Stimulated activated memory B cell treated with anti-CD40 and anti-IgM and Interleukin-4, amounts not matched to agents 10 μg/mL and 1 μg/mL and 100 μg/mL, for 72 hours (primary cell): ENCODE data around the gene POLA1.

ENCODE experiments used
- ATAC-seq: fragments of 150-1000 bp; cut with Tn5 transposase; 2 replicates; pipeline ENCODE4 v1.10.0; 2021
- H3K27ac Mint-ChIP-seq: one replicate; pipeline ENCODE4 v1.8.0; 2022; ENCODE audit warnings: mild to moderate bottlenecking, mixed read lengths
- H3K27me3 Mint-ChIP-seq: one replicate; pipeline ENCODE4 v1.8.0; 2022; ENCODE audit warnings: mixed read lengths
- H3K36me3 Mint-ChIP-seq: one replicate; pipeline ENCODE4 v1.8.0; 2022; ENCODE audit warnings: mixed read lengths
- H3K4me1 Mint-ChIP-seq: one replicate; pipeline ENCODE4 v1.8.0; 2022; ENCODE audit warnings: mixed read lengths
- H3K4me3 Mint-ChIP-seq: one replicate; pipeline ENCODE4 v1.8.0; 2022; ENCODE audit warnings: mild to moderate bottlenecking, moderate library complexity, mixed read lengths
- H3K9me3 Mint-ChIP-seq: one replicate; pipeline ENCODE4 v1.8.0; 2022; ENCODE audit warnings: mixed read lengths

Gene POLA1

GRCh38 chrX:24928114-24928513, 234.4 kb downstream of the POLA1 start:
- no peak overlapping the region for H3K27ac Mint-ChIP-seq
- no peaks in the 10 kb centered on the region for H3K27me3 Mint-ChIP-seq
- H3K4me3 Mint-ChIP-seq: no peak overlapping the region
- H3K9me3 Mint-ChIP-seq: no peaks in the 10 kb centered on the region
- ATAC-seq: no peak
- peaks cover 21% of the 10 kb centered on the region for H3K36me3 Mint-ChIP-seq
- no peaks in the 10 kb centered on the region for H3K4me1 Mint-ChIP-seq

GRCh38 chrX:24934279-24934678, 240.6 kb downstream of the POLA1 start:
- Mint-ChIP-seq H3K27me3 (no peaks in the 10 kb centered on the region), H3K36me3 (peaks cover 11% of the 10 kb centered on the region), H3K4me3 (no peak overlapping the region), H3K27ac (no peak overlapping the region), H3K9me3 (no peaks in the 10 kb centered on the region), H3K4me1 (no peaks in the 10 kb centered on the region)
- ATAC-seq: no peak

GRCh38 chrX:24945009-24945408, 251.3 kb downstream of the POLA1 start:
- Mint-ChIP-seq H3K36me3 (no peaks in the 10 kb centered on the region), H3K4me1 (no peaks in the 10 kb centered on the region), H3K4me3 (no peak overlapping the region), H3K27me3 (no peaks in the 10 kb centered on the region), H3K27ac (no peak overlapping the region), H3K9me3 (no peaks in the 10 kb centered on the region)
- ATAC-seq: no peak

- H3K36me3 Mint-ChIP-seq: no peaks in the 10 kb centered on the region
- H3K27ac Mint-ChIP-seq: no peak overlapping the region
- H3K9me3 Mint-ChIP-seq: no peaks in the 10 kb centered on the region
- H3K4me3 Mint-ChIP-seq: no peak overlapping the region
- H3K4me1 Mint-ChIP-seq: no peaks in the 10 kb centered on the region
- ATAC-seq: no peak
- no peaks in the 10 kb centered on the region for H3K27me3 Mint-ChIP-seq
Measured at GRCh38 chrX:24946369-24946768, 252.7 kb downstream of the POLA1 start.

GRCh38 chrX:24954732-24955131, 261.0 kb downstream of the POLA1 start:
- no peaks in the 10 kb centered on the region for H3K27me3 Mint-ChIP-seq
- H3K4me1 Mint-ChIP-seq: no peaks in the 10 kb centered on the region
- H3K27ac Mint-ChIP-seq: no peak overlapping the region
- no peak for ATAC-seq
- H3K9me3 Mint-ChIP-seq: no peaks in the 10 kb centered on the region
- peaks cover 24% of the 10 kb centered on the region for H3K36me3 Mint-ChIP-seq
- H3K4me3 Mint-ChIP-seq: no peak overlapping the region

GRCh38 chrX:24955372-24955930, 261.7 kb downstream of the POLA1 start:
- ATAC-seq: no peak
- H3K36me3 Mint-ChIP-seq: peaks cover 24% of the 10 kb centered on the region
- H3K4me3 Mint-ChIP-seq: no peak overlapping the region
- H3K27ac Mint-ChIP-seq: no peak overlapping the region
- no peaks in the 10 kb centered on the region for H3K27me3 Mint-ChIP-seq
- H3K9me3 Mint-ChIP-seq: no peaks in the 10 kb centered on the region
- no peaks in the 10 kb centered on the region for H3K4me1 Mint-ChIP-seq

- Mint-ChIP-seq H3K27me3 (no peaks in the 10 kb centered on the region), H3K4me1 (no peaks in the 10 kb centered on the region), H3K9me3 (no peaks in the 10 kb centered on the region), H3K36me3 (peaks cover 24% of the 10 kb centered on the region), H3K27ac (no peak overlapping the region), H3K4me3 (no peak overlapping the region)
- no peak for ATAC-seq
Measured at GRCh38 chrX:24956828-24957227, 263.1 kb downstream of the POLA1 start.

GRCh38 chrX:24961809-24962208, 268.1 kb downstream of the POLA1 start:
- H3K36me3 Mint-ChIP-seq: peaks cover 26% of the 10 kb centered on the region
- ATAC-seq: no peak

GRCh38 chrX:24963823-24964222, 270.1 kb downstream of the POLA1 start:
- no peak for ATAC-seq
- no peaks in the 10 kb centered on the region for H3K9me3 Mint-ChIP-seq
- peaks cover 13% of the 10 kb centered on the region for H3K36me3 Mint-ChIP-seq
- H3K4me1 Mint-ChIP-seq: no peaks in the 10 kb centered on the region
- H3K27me3 Mint-ChIP-seq: no peaks in the 10 kb centered on the region
- H3K4me3 Mint-ChIP-seq: no peak overlapping the region
- H3K27ac Mint-ChIP-seq: no peak overlapping the region

More at GRCh38 chrX:24961809-24962208, 268.1 kb downstream of the POLA1 start:
- Mint-ChIP-seq H3K27me3 (no peaks in the 10 kb centered on the region), H3K4me3 (no peak overlapping the region), H3K9me3 (no peaks in the 10 kb centered on the region), H3K4me1 (no peaks in the 10 kb centered on the region), H3K27ac (no peak overlapping the region)

- H3K27me3 Mint-ChIP-seq: no peaks in the 10 kb centered on the region
- H3K9me3 Mint-ChIP-seq: no peaks in the 10 kb centered on the region
- ATAC-seq: no peak
- H3K4me1 Mint-ChIP-seq: no peaks in the 10 kb centered on the region
- no peak overlapping the region for H3K27ac Mint-ChIP-seq
- peaks cover 15% of the 10 kb centered on the region for H3K36me3 Mint-ChIP-seq
- no peak overlapping the region for H3K4me3 Mint-ChIP-seq
Measured at GRCh38 chrX:24965372-24965771, 271.7 kb downstream of the POLA1 start.

GRCh38 chrX:24969812-24970211, 276.1 kb downstream of the POLA1 start:
- Mint-ChIP-seq H3K36me3 (peaks cover 26% of the 10 kb centered on the region), H3K4me3 (no peak overlapping the region), H3K27me3 (no peaks in the 10 kb centered on the region), H3K4me1 (no peaks in the 10 kb centered on the region), H3K27ac (no peak overlapping the region), H3K9me3 (no peaks in the 10 kb centered on the region)
- ATAC-seq: no peak

- Mint-ChIP-seq H3K27me3 (no peaks in the 10 kb centered on the region), H3K4me1 (no peaks in the 10 kb centered on the region)
Measured at GRCh38 chrX:24979081-24979480, 285.4 kb downstream of the POLA1 start.

GRCh38 chrX:24981030-24981429, 287.3 kb downstream of the POLA1 start:
- H3K9me3 Mint-ChIP-seq: no peaks in the 10 kb centered on the region
- H3K27ac Mint-ChIP-seq: no peak overlapping the region
- H3K27me3 Mint-ChIP-seq: no peaks in the 10 kb centered on the region
- no peaks in the 10 kb centered on the region for H3K4me1 Mint-ChIP-seq
- no peak for ATAC-seq
- H3K4me3 Mint-ChIP-seq: no peak overlapping the region
- H3K36me3 Mint-ChIP-seq: peaks cover 9% of the 10 kb centered on the region

More at GRCh38 chrX:24979081-24979480, 285.4 kb downstream of the POLA1 start:
- ATAC-seq: no peak
- peaks cover 9% of the 10 kb centered on the region for H3K36me3 Mint-ChIP-seq
- no peak overlapping the region for H3K27ac Mint-ChIP-seq
- no peaks in the 10 kb centered on the region for H3K9me3 Mint-ChIP-seq
- no peak overlapping the region for H3K4me3 Mint-ChIP-seq

GRCh38 chrX:24982306-24982965, 288.7 kb downstream of the POLA1 start:
- no peaks in the 10 kb centered on the region for H3K4me1 Mint-ChIP-seq
- H3K9me3 Mint-ChIP-seq: no peaks in the 10 kb centered on the region
- no peak for ATAC-seq
- H3K36me3 Mint-ChIP-seq: no peaks in the 10 kb centered on the region
- H3K27me3 Mint-ChIP-seq: no peaks in the 10 kb centered on the region
- no peak overlapping the region for H3K4me3 Mint-ChIP-seq
- H3K27ac Mint-ChIP-seq: no peak overlapping the region

- Mint-ChIP-seq H3K4me1 (no peaks in the 10 kb centered on the region), H3K36me3 (peaks cover 6% of the 10 kb centered on the region), H3K27ac (no peak overlapping the region), H3K27me3 (no peaks in the 10 kb centered on the region), H3K4me3 (no peak overlapping the region), H3K9me3 (no peaks in the 10 kb centered on the region)
- no peak for ATAC-seq
Measured at GRCh38 chrX:24983931-24984330, 290.2 kb downstream of the POLA1 start.

GRCh38 chrX:24985120-24985519, 291.4 kb downstream of the POLA1 start:
- Mint-ChIP-seq H3K27me3 (no peaks in the 10 kb centered on the region), H3K4me1 (no peaks in the 10 kb centered on the region), H3K27ac (no peak overlapping the region), H3K4me3 (no peak overlapping the region), H3K36me3 (peaks cover 6% of the 10 kb centered on the region), H3K9me3 (no peaks in the 10 kb centered on the region)
- ATAC-seq: no peak
